GM12878 (cell line): ENCODE results near the gene THRB. TPM values are rescaled to one million over a fixed set of nuclear protein-coding genes. Genes with fewer than 3 reads are reported as not detected.

Source experiments
- ATAC-seq: fragments of 200-7000 bp; cut with Tn5 transposase; 3 replicates; pipeline ENCODE4 v1.9.1; 2020; ENCODE audit warnings: mild to moderate bottlenecking, moderate library complexity
- BruUV-seq: library from RNA; stranded (reverse); fragments of 400-500 nt; replicated peaks from 2 replicates; lab custom pipeline; 2021; lab: Mats Ljungman, UMichigan
- CTCF ChIA-PET: fragments of 300-600 bp; sonication (Branson Sonifier 250); formaldehyde crosslinking; extraction: SDS; loops from one replicate; lab custom pipeline; 2021; ENCODE audit warnings: inconsistent platforms; lab: Yijun Ruan, JAX
- POLR2A ChIA-PET: fragments of 350-600 bp; formaldehyde crosslinking; extraction: SDS; loops from one replicate; lab custom pipeline; 2021; ENCODE audit warnings: inconsistent platforms; lab: Charles Lee
- RAD21 ChIA-PET: fragments of 300-600 bp; sonication (Branson Sonifier 250); formaldehyde crosslinking; loops from one replicate; lab custom pipeline; 2023; ENCODE audit warnings: antibody characterized with exemption; ENCODE audit not compliant: unreplicated experiment; lab: Charles Lee
- SMC1A ChIA-PET: fragments of 300-600 bp; sonication (Branson Sonifier 250); formaldehyde crosslinking; loops from one replicate; lab custom pipeline; 2023; ENCODE audit not compliant: unreplicated experiment, uncharacterized antibody; lab: Charles Lee
- DNase-seq: peaks from one replicate; pipeline ENCODE4 v3.0.0-alpha.2; 2011; ENCODE audit warnings: low read depth, low spot score
- FAIRE-seq: peaks from 3 replicates; lab custom pipeline; 2011; peaks lifted over from hg19 to GRCh38; lab: Jason Lieb, UNC
- H2AFZ ChIP-seq: 2 replicates; pipeline ENCODE4 v1.6.0; 2011; ENCODE audit warnings: low read depth, low read length, control low read depth; ENCODE audit not compliant: control insufficient read depth
- H3K27ac ChIP-seq: 2 replicates; pipeline ENCODE4 v1.5.1; 2011; ENCODE audit warnings: control low read depth; ENCODE audit not compliant: control insufficient read depth, insufficient read depth
- H3K27me3 ChIP-seq, 2 experiments: replicated peaks in 1 of 2; 2 replicates each; pipeline versions ENCODE4 v1.6.0 to v1.6.1; 2011; ENCODE audit warnings: low read length in 1 of 2; ENCODE audit not compliant: control insufficient read depth in 2 of 2, insufficient read depth in 2 of 2
- H3K36me3 ChIP-seq, 2 experiments: 2 replicates each; pipeline ENCODE4 v1.5.1; 2011; ENCODE audit warnings: low read length in 1 of 2; ENCODE audit not compliant: control insufficient read depth in 2 of 2, insufficient read depth in 2 of 2
- H3K4me1 ChIP-seq: 2 replicates; pipeline ENCODE4 v1.6.1; 2011; ENCODE audit warnings: mild to moderate bottlenecking, low read length, moderate library complexity, mixed read lengths; ENCODE audit not compliant: control insufficient read depth, insufficient read depth
- H3K4me2 ChIP-seq: 2 replicates; pipeline ENCODE4 v1.6.0; 2011; ENCODE audit warnings: control low read depth; ENCODE audit not compliant: control insufficient read depth, insufficient read depth
- H3K4me3 ChIP-seq: fragments of 200-600 bp; sonication (generic); 2 replicates; pipeline ENCODE4 v1.5.1; 2016
- H3K79me2 ChIP-seq: 2 replicates; pipeline ENCODE4 v1.6.0; 2011; ENCODE audit warnings: low read length; ENCODE audit not compliant: control insufficient read depth, insufficient read depth
- H3K9ac ChIP-seq: 2 replicates; pipeline ENCODE4 v1.8.0; 2011; ENCODE audit warnings: low read length, control low read depth, mixed read lengths; ENCODE audit not compliant: control insufficient read depth, insufficient read depth
- H3K9me3 ChIP-seq: replicated peaks from 3 replicates; pipeline ENCODE4 v1.5.1; 2011; ENCODE audit warnings: mild to moderate bottlenecking, low read length; ENCODE audit not compliant: control insufficient read depth, insufficient read depth
- H4K20me1 ChIP-seq: 2 replicates; pipeline ENCODE4 v1.6.0; 2011; ENCODE audit not compliant: control insufficient read depth, insufficient read depth
- ASH2L ChIP-seq: fragments of 300-600, 200-600 bp; sonication (generic); IDR thresholded peaks from 2 replicates; pipeline ENCODE4 v1.6.1; 2017; ENCODE audit warnings: low read depth, mild to moderate bottlenecking, borderline replicate concordance
- BHLHE40 ChIP-seq, 2 experiments: fragments of 450-650 bp in 1 of 2; IDR thresholded peaks; 2 replicates each; pipeline ENCODE4 v1.6.1; 2011 to 2017; ENCODE audit warnings: low read depth in 2 of 2, borderline replicate concordance in 1 of 2, improper control_type of control experiment in 1 of 2, low read length in 1 of 2, mild to moderate bottlenecking in 1 of 2
- CBX5 ChIP-seq: sonication (generic); IDR thresholded peaks from 2 replicates; pipeline ENCODE4 v1.6.1; 2016; ENCODE audit warnings: low read depth, moderate library complexity, mild to moderate bottlenecking, inconsistent platforms
- CHD1 ChIP-seq: IDR thresholded peaks from 2 replicates; pipeline ENCODE4 v1.6.1; 2012; ENCODE audit warnings: low read depth, low read length, improper control_type of control experiment
- DPF2 ChIP-seq: fragments of 450-650 bp; IDR thresholded peaks from 2 replicates; pipeline ENCODE4 v1.6.1; 2017; ENCODE audit warnings: mild to moderate bottlenecking
- EZH2 ChIP-seq: IDR thresholded peaks from 2 replicates; pipeline ENCODE4 v1.6.1; 2012; ENCODE audit warnings: low read depth, mild to moderate bottlenecking, control low read depth, inconsistent platforms, low read length, borderline replicate concordance; ENCODE audit not compliant: control insufficient read depth
- GABPA ChIP-seq: IDR thresholded peaks from 2 replicates; pipeline ENCODE4 v1.6.1; 2014; ENCODE audit warnings: antibody characterized with exemption, low read depth, mild to moderate bottlenecking, inconsistent platforms
- HDAC2 ChIP-seq: fragments of 200-600 bp; sonication (generic); IDR thresholded peaks from 2 replicates; pipeline ENCODE4 v1.6.1; 2017
- MTA3 ChIP-seq: IDR thresholded peaks from 2 replicates; pipeline ENCODE4 v1.6.1; 2012; ENCODE audit warnings: low read length, inconsistent platforms, borderline replicate concordance
- NFXL1 ChIP-seq: fragments of 450-650 bp; IDR thresholded peaks from 2 replicates; pipeline ENCODE4 v1.6.1; 2017; ENCODE audit warnings: antibody characterized with exemption, mild to moderate bottlenecking, borderline replicate concordance
- NRF1 ChIP-seq: conservative IDR thresholded peaks from 2 replicates; pipeline ENCODE4 v1.6.1; 2011; ENCODE audit warnings: mild to moderate bottlenecking, low read depth, low read length, improper control_type of control experiment
- PAX8 ChIP-seq: fragments of 450-650 bp; IDR thresholded peaks from 2 replicates; pipeline ENCODE4 v1.6.1; 2017; ENCODE audit warnings: mild to moderate bottlenecking, moderate library complexity
- RCOR1 ChIP-seq: conservative IDR thresholded peaks from 2 replicates; pipeline ENCODE4 v1.6.1; 2012; ENCODE audit warnings: low read depth, low read length, improper control_type of control experiment
- RELA ChIP-seq: fragments of 450-650 bp; IDR thresholded peaks from 2 replicates; pipeline ENCODE4 v1.8.0; 2014; ENCODE audit warnings: borderline replicate concordance; ENCODE audit not compliant: partially characterized antibody
- TBL1XR1 ChIP-seq: IDR thresholded peaks from 2 replicates; pipeline ENCODE4 v1.6.1; 2012; ENCODE audit warnings: low read depth, low read length, improper control_type of control experiment
- ZNF274 ChIP-seq: IDR thresholded peaks from one replicate; pipeline ENCODE4 v1.8.0; 2011; ENCODE audit not compliant: insufficient read length, insufficient read depth
- ZNF384 ChIP-seq: IDR thresholded peaks from 2 replicates; pipeline ENCODE4 v1.6.1; 2012; ENCODE audit warnings: low read depth, mild to moderate bottlenecking, low read length, improper control_type of control experiment, borderline replicate concordance
- ZSCAN29 ChIP-seq: fragments of 450-650 bp; IDR thresholded peaks from 2 replicates; pipeline ENCODE4 v1.6.1; 2017; ENCODE audit warnings: mild to moderate bottlenecking, moderate library complexity
- WGBS: methylation state at CpG from one replicate; pipeline ENCODE4 v1.1.6; 2016; ENCODE audit warnings: low lambda C conversion rate; ENCODE audit not compliant: insufficient replicate concordance, insufficient coverage; ENCODE audit errors: missing lambda C conversion rate; 5-methylcytosine and 5-hydroxymethylcytosine counted together
- in situ Hi-C: fragments of 300-500 bp; cut with MboI; formaldehyde crosslinking; loops from 9 replicates; pipeline ENCODE4 v1.14.3; 2018; ENCODE audit warnings: mixed read lengths
- intact Hi-C: fragments of 100-400 bp; cut with micrococcal nuclease; formaldehyde crosslinking; loops from one replicate; pipeline ENCODE4 v1.14.2; 2022; ENCODE audit not compliant: unreplicated experiment
- polyA plus RNA-seq, 11 experiments: library from polyadenylated mRNA; depleted of rRNA in 4 of 11; unstranded in 6 of 11; stranded (reverse) in 5 of 11; fragments of >200 nt; fragmentation: Nextera tagmentation in 4 of 11; fragmentation: Illumina TruSeq in 1 of 11; extraction: Ambion mirVana in 4 of 11; extraction: Trizol in 1 of 11; gene quantifications; 1 replicate in 1 of 11; 2 replicates in 10 of 11; pipeline versions ENCODE4 v1.2.1 to v1.2.3, GENCODE V29; 2011 to 2016; ENCODE audit warnings: inconsistent platforms in 2 of 11, missing spikeins in 2 of 11, low read depth in 1 of 11
- total RNA-seq, 4 experiments: library from RNA; depleted of rRNA in 3 of 4; stranded (reverse); fragments of >200 nt in 3 of 4; fragmentation: Illumina TruSeq in 1 of 4; extraction: Trizol in 1 of 4; gene quantifications; 2 replicates each; pipeline versions ENCODE4 v1.2.1 to v1.2.3, GENCODE V29; 2013 to 2021

The THRB gene
- total and polyA plus RNA-seq, 10 of the 15 experiments (the other 5 are each of a cell fraction or from before 2014, with no cell fraction given): 0.05 TPM; not detected in 9

DNA sequence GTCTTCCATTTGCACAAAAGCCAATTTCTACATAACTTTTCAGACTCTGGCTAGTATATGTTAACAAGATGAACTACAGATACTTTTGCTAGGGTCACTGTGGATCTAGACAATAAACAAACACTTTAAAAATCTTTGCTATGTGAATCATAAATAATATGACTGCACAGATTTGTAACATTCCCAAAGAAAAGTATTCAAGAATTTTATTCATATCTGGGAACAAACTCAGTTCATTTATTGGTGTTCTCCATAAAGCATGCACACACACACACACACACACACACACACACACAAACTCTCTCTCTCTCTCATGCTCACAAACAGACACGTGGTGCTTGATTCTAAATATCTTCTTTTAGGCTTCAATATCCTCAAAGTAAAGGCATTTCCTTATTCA, 18.8 kb upstream of the THRB start:
- ChIA-PET POLR2A (no interaction called here), CTCF (no interaction called here), SMC1A (interaction anchor here (1.2 kb wide), 1 partner anchor 11 kb away, joined by 3 read pairs; no protein-coding TSS in a partner anchor), RAD21 (no interaction called here)
- Histone ChIP-seq H3K4me2 (no peak overlapping the region), H3K9me3 (no peaks in the 10 kb centered on the region), H3K27me3 (no peaks in the 10 kb centered on the region; a peak in 2 of 4 replicates), H3K79me2 (no peaks in the 10 kb centered on the region), H3K4me3 (no peak overlapping the region), H3K27ac (no peak overlapping the region), H3K36me3 (no peaks in the 10 kb centered on the region), H4K20me1 (no peaks in the 10 kb centered on the region), H2AFZ (no peak overlapping the region), H3K4me1 (no peaks in the 10 kb centered on the region), H3K9ac (no peak overlapping the region)
- TF ChIP-seq RELA: no peak
- no peak for TF ChIP-seq BHLHE40 (IDR thresholded peaks at IDR 0.05; ENCODE audit: borderline replicate concordance in 1 of 2, low read depth in 2 of 2, low read length in 1 of 2)
- TF ChIP-seq ASH2L: no peak
- TF ChIP-seq CHD1: no peak
- no peak for TF ChIP-seq PAX8
- TF ChIP-seq GABPA: no peak
- no peak for TF ChIP-seq RCOR1
- TF ChIP-seq MTA3: no peak
- TF ChIP-seq DPF2: no peak
- no peak for TF ChIP-seq HDAC2
- no peak for TF ChIP-seq NFXL1
- TF ChIP-seq ZNF274: no peak
- no peak for TF ChIP-seq EZH2
- no peak for TF ChIP-seq TBL1XR1
- TF ChIP-seq CBX5: no peak
- TF ChIP-seq NRF1: no peak
- no peak for TF ChIP-seq ZSCAN29
- TF ChIP-seq ZNF384: no peak
- intact Hi-C loops (no loop called here), in situ Hi-C loops (no loop called here)
- ATAC-seq: no peak
- DNase-seq: no peak
- no peak for FAIRE-seq
- 0% methylated on average over 1 of the region's 1 CpG for WGBS
- no TSS peak for BruUV-seq
